GM20000 (cell line): ENCODE results near the gene HP.
"Not testable (repeated sequence)": the region's sequence is repeated elsewhere in the genome, so short reads cannot be mapped to it uniquely, and the experiment has no call there.

Experiments
- DNase-seq: peaks from one replicate; pipeline ENCODE4 v3.0.0; 2012; ENCODE audit warnings: low spot score
- TF ChIP-seq, protein P1 (sequence below): IDR thresholded peaks from 2 replicates; pipeline ENCODE4 v1.5.1; 2012; ENCODE audit warnings: mild to moderate bottlenecking, control low read depth; ENCODE audit errors: extremely low read depth, missing control alignments

Gene HP, protein sequence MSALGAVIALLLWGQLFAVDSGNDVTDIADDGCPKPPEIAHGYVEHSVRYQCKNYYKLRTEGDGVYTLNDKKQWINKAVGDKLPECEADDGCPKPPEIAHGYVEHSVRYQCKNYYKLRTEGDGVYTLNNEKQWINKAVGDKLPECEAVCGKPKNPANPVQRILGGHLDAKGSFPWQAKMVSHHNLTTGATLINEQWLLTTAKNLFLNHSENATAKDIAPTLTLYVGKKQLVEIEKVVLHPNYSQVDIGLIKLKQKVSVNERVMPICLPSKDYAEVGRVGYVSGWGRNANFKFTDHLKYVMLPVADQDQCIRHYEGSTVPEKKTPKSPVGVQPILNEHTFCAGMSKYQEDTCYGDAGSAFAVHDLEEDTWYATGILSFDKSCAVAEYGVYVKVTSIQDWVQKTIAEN

DNA sequence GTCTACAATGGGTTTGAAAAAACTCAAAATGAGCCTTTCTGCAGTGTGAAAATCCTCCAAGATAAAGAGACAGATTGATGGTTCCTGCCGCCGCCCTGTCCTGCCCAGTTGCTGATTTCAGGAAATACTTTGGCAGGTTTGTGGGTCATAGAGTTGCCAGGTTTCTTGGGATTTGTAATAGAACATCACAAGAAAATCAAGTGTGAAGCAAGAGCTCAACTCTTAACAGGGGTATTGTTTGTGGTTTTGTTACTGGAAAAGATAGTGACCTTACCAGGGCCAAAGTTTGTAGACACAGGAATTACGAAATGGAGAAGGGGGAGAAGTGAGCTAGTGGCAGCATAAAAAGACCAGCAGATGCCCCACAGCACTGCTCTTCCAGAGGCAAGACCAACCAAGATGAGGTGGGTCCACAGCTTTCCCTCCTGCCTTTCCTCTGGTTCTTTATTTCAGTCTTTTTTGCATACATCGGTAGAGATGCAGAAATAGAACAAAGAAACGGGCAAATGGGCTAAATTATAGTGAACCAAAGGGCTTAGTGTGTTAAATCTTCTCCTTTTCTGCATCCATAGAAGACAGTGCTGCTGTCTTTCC is at the start of gene HP:
Gene HP (plus strand): TSS at position 252 of the 594 bp plus-strand sequence. CDS start 148 bp downstream, at position 400.
- not testable (repeated sequence) for DNase-seq

DNA sequence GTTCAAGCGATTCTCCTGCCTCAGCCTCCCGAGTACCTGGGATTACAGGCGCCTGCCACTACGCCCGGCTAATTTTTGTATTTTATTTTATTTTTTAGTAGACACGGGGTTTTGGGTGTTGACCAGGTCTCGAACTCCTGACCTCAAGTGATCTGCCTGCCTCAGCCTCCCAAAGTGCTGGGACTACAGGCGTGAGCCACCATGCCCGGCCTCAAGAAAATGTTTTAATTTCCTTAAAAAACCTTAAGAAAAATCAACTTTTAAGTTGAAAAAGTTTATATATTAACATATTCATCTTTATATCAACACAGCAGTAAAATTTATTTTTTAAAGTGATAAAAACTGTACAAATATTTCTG is 46.3 kb upstream of the HP start:
- not testable (repeated sequence) for DNase-seq

DNA sequence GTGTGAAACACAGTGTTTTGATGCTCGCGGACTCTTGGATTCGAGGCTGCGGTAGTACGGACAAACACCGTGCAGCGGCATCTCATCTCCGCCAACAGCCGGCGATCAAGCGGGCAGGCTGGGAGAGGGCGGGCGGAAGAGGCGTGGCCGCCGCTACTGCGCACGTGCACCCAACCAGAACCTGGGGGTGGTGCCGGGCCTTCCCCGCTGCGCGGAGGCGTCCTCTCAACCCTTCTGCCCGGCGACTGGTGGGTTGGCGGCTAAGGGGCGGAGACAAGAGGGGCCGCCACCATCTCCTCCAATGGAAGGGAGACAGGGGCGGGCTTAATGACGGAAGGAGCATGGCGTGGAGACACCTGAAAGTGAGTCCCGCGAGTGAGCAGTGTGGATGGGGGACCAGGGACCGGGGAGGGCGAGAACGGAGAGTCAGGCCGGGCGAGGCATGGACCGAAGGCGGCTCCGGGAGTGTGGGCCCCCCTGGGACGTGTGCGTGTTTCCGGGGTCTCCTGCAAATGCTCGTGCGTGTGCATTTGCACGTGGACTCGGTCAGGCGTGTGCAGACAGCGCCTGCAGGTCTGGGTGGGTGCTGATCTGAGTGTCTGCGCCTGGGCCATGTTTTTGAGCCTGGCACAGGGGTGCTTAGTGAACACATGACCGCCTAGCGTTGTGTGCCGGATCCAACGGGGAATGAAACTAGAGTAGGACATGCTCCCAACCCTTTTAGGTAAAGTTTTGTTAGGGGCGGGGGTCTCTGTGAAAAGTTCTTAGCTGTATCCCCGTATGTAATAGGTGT is 45.7 kb upstream of the HP start, which contains the start of gene DHODH:
Gene DHODH (plus strand): TSS at position 321 of the 793 bp plus-strand sequence. CDS start 21 bp downstream, at position 342.
- peak; percentile 99 for DNase-seq
- TF ChIP-seq, protein P1, sequence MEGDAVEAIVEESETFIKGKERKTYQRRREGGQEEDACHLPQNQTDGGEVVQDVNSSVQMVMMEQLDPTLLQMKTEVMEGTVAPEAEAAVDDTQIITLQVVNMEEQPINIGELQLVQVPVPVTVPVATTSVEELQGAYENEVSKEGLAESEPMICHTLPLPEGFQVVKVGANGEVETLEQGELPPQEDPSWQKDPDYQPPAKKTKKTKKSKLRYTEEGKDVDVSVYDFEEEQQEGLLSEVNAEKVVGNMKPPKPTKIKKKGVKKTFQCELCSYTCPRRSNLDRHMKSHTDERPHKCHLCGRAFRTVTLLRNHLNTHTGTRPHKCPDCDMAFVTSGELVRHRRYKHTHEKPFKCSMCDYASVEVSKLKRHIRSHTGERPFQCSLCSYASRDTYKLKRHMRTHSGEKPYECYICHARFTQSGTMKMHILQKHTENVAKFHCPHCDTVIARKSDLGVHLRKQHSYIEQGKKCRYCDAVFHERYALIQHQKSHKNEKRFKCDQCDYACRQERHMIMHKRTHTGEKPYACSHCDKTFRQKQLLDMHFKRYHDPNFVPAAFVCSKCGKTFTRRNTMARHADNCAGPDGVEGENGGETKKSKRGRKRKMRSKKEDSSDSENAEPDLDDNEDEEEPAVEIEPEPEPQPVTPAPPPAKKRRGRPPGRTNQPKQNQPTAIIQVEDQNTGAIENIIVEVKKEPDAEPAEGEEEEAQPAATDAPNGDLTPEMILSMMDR: no peak

DNA sequence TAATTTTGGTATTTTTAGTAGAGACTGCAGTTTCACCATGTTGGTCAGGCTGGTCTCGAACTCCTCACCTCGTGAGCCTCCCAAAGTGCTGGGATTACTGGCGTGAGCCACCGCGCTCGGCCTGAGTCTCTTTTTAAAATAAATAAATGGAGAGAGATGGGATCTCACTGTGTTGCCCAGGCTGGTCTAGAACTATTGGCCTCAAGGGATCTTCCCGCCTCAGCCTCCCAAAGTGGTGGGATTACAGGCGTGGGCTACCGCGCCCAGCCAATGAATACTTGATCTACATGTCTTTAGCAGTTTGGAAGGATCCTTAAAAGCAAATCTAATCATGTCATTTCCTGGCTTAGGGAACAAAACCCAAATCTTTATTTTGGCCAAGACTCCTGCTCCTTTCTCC is 44.5 kb upstream of the HP start:
- TF ChIP-seq, protein P1: no peak
- no peak for DNase-seq

DNA sequence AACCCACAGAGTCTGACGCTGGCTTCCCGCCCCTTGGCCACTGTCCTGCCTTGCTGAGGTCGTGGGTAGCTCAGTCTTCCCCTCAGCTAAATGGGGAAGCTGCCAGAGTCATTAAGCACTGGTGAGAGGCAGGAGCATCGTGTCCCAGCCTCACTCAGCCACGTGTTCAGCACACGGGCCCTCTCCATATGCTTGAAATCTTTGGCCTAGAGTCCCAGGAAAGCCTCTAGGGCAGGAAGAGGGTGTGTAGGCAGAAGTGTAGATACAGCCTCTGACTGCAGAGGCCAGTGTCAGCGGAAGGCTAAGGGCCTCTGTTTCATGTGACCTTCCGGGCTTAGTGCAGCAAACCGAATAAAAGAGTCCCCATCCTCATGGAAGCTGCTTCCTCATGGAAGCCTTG is 41.7 kb upstream of the HP start:
- TF ChIP-seq, protein P1: no peak
- no peak for DNase-seq

DNA sequence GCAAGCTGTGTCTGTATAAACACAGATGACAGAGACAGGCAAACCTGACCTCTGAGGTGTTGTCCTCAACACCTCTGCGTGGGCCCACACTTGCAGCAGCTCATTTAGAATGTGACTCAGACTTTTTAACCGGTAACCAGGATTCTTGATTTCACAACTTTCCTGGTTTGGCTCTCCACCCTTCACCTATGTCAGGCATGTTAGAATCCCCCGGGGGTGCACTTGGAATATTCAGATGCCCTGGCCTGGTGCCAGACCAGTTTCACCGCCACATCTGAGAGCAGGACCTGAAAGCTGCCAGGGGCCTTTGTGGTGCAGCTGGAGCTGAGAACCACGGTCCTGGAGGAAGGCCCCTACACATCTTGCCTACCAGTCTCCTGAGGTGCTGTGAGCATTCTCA is 40.9 kb upstream of the HP start:
- DNase-seq: no peak

DNA sequence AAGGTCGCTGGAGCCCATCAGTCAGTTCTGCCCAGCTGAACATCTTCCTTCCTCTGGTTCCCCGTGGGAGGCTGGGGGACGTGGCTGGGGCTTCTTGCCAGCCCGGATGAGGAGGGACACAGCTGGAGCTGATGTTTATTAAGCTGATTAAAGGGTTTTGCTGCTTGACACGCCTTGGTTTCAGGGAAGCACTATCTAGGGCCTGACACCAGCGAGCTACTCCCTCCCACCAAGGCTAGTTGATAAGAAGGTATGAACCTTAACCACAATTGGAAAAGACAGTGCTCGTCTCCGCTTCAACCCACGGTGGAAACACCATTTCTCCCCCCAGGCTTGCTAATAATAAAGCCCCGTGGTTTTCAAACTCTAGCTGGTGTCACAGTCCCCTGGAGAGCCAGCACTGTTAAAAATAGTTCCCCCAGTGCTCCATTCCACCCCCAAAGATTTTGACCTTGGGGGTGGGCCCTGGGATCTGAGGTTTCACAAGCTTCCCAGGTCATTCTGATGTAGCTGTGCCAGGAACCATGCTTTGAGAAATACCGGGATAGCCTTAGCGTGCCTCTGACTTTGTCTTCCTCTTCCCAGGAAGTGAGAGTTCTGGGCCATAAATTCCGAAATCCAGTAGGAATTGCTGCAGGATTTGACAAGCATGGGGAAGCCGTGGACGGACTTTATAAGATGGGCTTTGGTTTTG is 40.3 kb upstream of the HP start:
- TF ChIP-seq, protein P1: no peak
- no peak for DNase-seq

More for the DNA sequence above, 40.9 kb upstream of the HP start:
- TF ChIP-seq, protein P1: no peak

DNA sequence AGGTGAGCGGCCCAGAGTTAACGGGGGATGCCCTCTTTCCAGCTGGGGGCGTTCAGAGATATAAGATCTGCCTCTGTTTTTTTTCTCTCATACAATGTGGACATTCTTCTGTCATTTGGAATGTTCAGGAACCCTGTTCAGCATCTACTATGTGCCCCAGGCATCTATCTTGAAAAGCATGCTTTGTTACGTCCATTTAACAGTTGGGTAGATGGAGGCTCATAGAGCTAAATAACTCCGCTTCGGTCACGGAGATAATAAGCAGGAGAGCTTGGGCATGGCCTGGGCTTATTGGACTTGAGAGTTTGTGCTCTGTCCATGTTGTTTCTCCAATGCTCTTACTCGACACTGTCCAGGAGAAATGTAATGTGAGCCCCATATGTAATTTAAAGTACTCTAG is 39.6 kb upstream of the HP start:
- TF ChIP-seq, protein P1: no peak
- DNase-seq: no peak
